ENCODE results near the gene TNS3. TPM values are rescaled to one million over a fixed set of nuclear protein-coding genes. Genes with fewer than 3 reads are reported as not detected.
A peak's percentile ranks its signal among the peaks of the same experiment; 100 is the strongest.
"Not testable (repeated sequence)": the region's sequence is repeated elsewhere in the genome, so short reads cannot be mapped to it uniquely, and the experiment has no call there.

Gene TNS3
- total RNA-seq, 3 donors from 2014 or later = 69.1 to 98.9 (median 69.9) TPM

GRCh38 chr7:47542051-47542450 lies 39.9 kb downstream of the TNS3 start:
- ATAC-seq = no peak
- no peak for TF ChIP-seq CTCF (IDR thresholded peaks at IDR 0.05)
- Histone ChIP-seq H3K4me3 (no peak overlapping the region), H3K36me3 (ENCODE audit: low read depth) (no peaks in the 10 kb centered on the region), H3K9me3 (no peaks in the 10 kb centered on the region), H3K4me1 (ENCODE audit: low read depth) (peaks cover 33% of the 10 kb centered on the region)
- DNase-seq = no peak
- intact Hi-C loops (cut with DNase I, micrococcal nuclease) = no loop called here

GRCh38 chr7:47541485-47541884 lies 40.4 kb downstream of the TNS3 start:
- intact Hi-C loops (cut with DNase I, micrococcal nuclease); H3K36me3 ChIP-seq (ENCODE audit: low read depth); H3K4me3 ChIP-seq; ATAC-seq; H3K9me3 ChIP-seq: not testable (repeated sequence)
- DNase-seq = peak in 1 of 3 donors; percentile 4
- peaks cover 29% of the 10 kb centered on the region for H3K4me1 ChIP-seq (ENCODE audit: low read depth)

GRCh38 chr7:47540387-47541350 lies 41.2 kb downstream of the TNS3 start:
- peak in 1 of 3 donors; percentile 19 for DNase-seq
- H3K4me3 ChIP-seq = no peak overlapping the region
- no peaks in the 10 kb centered on the region for H3K9me3 ChIP-seq
- ATAC-seq = no peak
- intact Hi-C loops (cut with DNase I, micrococcal nuclease) = no loop called here
- no peak for TF ChIP-seq CTCF (IDR thresholded peaks at IDR 0.05)
- H3K36me3 ChIP-seq (ENCODE audit: low read depth) = no peaks in the 10 kb centered on the region
- H3K4me1 ChIP-seq (ENCODE audit: low read depth) = peaks cover 27% of the 10 kb centered on the region

- intact Hi-C loops (cut with DNase I, micrococcal nuclease) = no loop called here
- no peaks in the 10 kb centered on the region for H3K36me3 ChIP-seq (ENCODE audit: low read depth)
- peaks cover 33% of the 10 kb centered on the region for H3K4me1 ChIP-seq (ENCODE audit: low read depth)
- no peak overlapping the region for H3K4me3 ChIP-seq
- H3K9me3 ChIP-seq = no peaks in the 10 kb centered on the region
- TF ChIP-seq CTCF (IDR thresholded peaks at IDR 0.05) = no peak
- no peak for ATAC-seq
- no peak for DNase-seq
Measured at GRCh38 chr7:47540053-47540386, 41.9 kb downstream of the TNS3 start.

- H3K9me3 ChIP-seq = no peaks in the 10 kb centered on the region
- H3K4me1 ChIP-seq (ENCODE audit: low read depth) = peaks cover 33% of the 10 kb centered on the region
- no peak for TF ChIP-seq CTCF (IDR thresholded peaks at IDR 0.05)
- DNase-seq = peak in 1 of 3 donors; percentile 35
- no peaks in the 10 kb centered on the region for H3K36me3 ChIP-seq (ENCODE audit: low read depth)
- peak; percentile 23 for ATAC-seq
- intact Hi-C loops (cut with DNase I, micrococcal nuclease) = no loop called here
- no peak overlapping the region for H3K4me3 ChIP-seq
Measured at GRCh38 chr7:47539398-47540052, 42.4 kb downstream of the TNS3 start.

- ATAC-seq = peak; percentile 78
Measured at GRCh38 chr7:47538846-47539311, 43.0 kb downstream of the TNS3 start.

More at GRCh38 chr7:47538846-47539311, 43.0 kb downstream of the TNS3 start:
- Histone ChIP-seq H3K9me3 (no peaks in the 10 kb centered on the region), H3K4me3 (no peak overlapping the region), H3K36me3 (ENCODE audit: low read depth) (no peaks in the 10 kb centered on the region), H3K4me1 (ENCODE audit: low read depth) (peaks cover 33% of the 10 kb centered on the region)
- TF ChIP-seq CTCF (IDR thresholded peaks at IDR 0.05) = no peak
- peak in 2 of 3 donors; percentile 33 to 47 for DNase-seq
- intact Hi-C loops (cut with DNase I, micrococcal nuclease) = no loop called here

Measured in mucosa of descending colon (tissue), 3 donors.